Thymus (tissue), 14 donors: Measurements from ENCODE around the gene RAB9A. TPM values are rescaled to one million over a fixed set of nuclear protein-coding genes. Genes with fewer than 3 reads are reported as not detected.
"Not testable (repeated sequence)": the region's sequence is repeated elsewhere in the genome, so short reads cannot be mapped to it uniquely, and the experiment has no call there.

Experiments
- DNase-seq, 9 donors: peaks; one replicate each; pipeline ENCODE4 v3.0.0-alpha.2; 2013; ENCODE audit warnings: low spot score in 9 of 9, low read depth in 6 of 9, missing footprints in 1 of 9
- H3K27ac ChIP-seq, 2 donors: one replicate each; pipeline ENCODE4 v1.5.1; 2013; ENCODE audit warnings: control low read depth in 1 of 2, low read depth in 1 of 2, low read length in 1 of 2, mild to moderate bottlenecking in 1 of 2, moderate library complexity in 1 of 2
- H3K27me3 ChIP-seq, 2 donors: one replicate each; pipeline ENCODE4 v1.5.1; 2013; ENCODE audit warnings: low read length in 1 of 2; ENCODE audit not compliant: control insufficient read depth in 2 of 2, insufficient read depth in 1 of 2
- H3K36me3 ChIP-seq, 2 donors: one replicate each; pipeline ENCODE4 v1.5.1; 2013; ENCODE audit warnings: low read length in 1 of 2, mild to moderate bottlenecking in 1 of 2, moderate library complexity in 1 of 2; ENCODE audit not compliant: control insufficient read depth in 2 of 2, insufficient read depth in 2 of 2
- H3K4me1 ChIP-seq, 2 donors: one replicate each; pipeline ENCODE4 v1.5.1; 2013; ENCODE audit warnings: low read length in 2 of 2; ENCODE audit not compliant: control insufficient read depth in 2 of 2, insufficient read depth in 2 of 2
- H3K4me3 ChIP-seq, 2 donors: one replicate each; pipeline ENCODE4 v1.5.1; 2013; ENCODE audit warnings: low read length in 2 of 2, control low read depth in 1 of 2, mild to moderate bottlenecking in 1 of 2
- H3K9me3 ChIP-seq, 2 donors: one replicate each; pipeline ENCODE4 v1.5.1; 2013; ENCODE audit warnings: low read length in 1 of 2, mild to moderate bottlenecking in 1 of 2; ENCODE audit not compliant: control insufficient read depth in 2 of 2, insufficient read depth in 1 of 2
- WGBS: extraction: QIAGEN DNeasy Blood & Tissue Kit; methylation state at CpG from one replicate; pipeline ENCODE4 v1.1.7; 2013; 5-methylcytosine and 5-hydroxymethylcytosine counted together
- long read RNA-seq, 10 donors: transcript quantifications; one replicate each; lab custom pipeline, GENCODE V29; 2026
- polyA plus RNA-seq: library from polyadenylated mRNA; stranded (reverse); fragments of 200-250 nt; gene quantifications from one replicate; pipeline ENCODE4 v1.2.3, GENCODE V29; 2013
- total RNA-seq: library from RNA; stranded (reverse); fragments of 120-200 nt; gene quantifications from one replicate; pipeline ENCODE4 v1.2.4, GENCODE V29; 2013
- donor health status: healthy.

RAB9A gene
- total RNA-seq (23.7 TPM), polyA plus RNA-seq (33.4 TPM)
- long read RNA-seq, donor 1, partial matches to known transcripts, result 0 of 3 reads
- long read RNA-seq, donor 1, other reads (novel, unspliced or antisense), result 0 of 3 reads
- long read RNA-seq, donor 2, transcript RAB9A-203 (2 exons, 737 nt), result minor isoform, 5 of 13 reads
- long read RNA-seq, donor 2, transcript RAB9A-202 (3 exons, 2,039 nt), result major isoform, 8 of 13 reads
- long read RNA-seq, donor 2, partial matches to known transcripts, result 0 of 13 reads
- long read RNA-seq, donor 2, other reads (novel, unspliced or antisense), result 0 of 13 reads
- long read RNA-seq, donor 3, transcript RAB9A-202 (3 exons, 2,039 nt), result major isoform, 7 of 11 reads
- long read RNA-seq, donor 3, partial matches to known transcripts, result 0 of 11 reads
- long read RNA-seq, donor 3, other reads (novel, unspliced or antisense), result 0 of 11 reads
- long read RNA-seq, donor 4, partial matches to known transcripts, result 0 of 6 reads
- long read RNA-seq, donor 4, other reads (novel, unspliced or antisense), result 0 of 6 reads
- long read RNA-seq, donor 5, transcript RAB9A-202 (3 exons, 2,039 nt), result major isoform, 18 of 55 reads
- long read RNA-seq, donor 5, transcript RAB9A-203 (2 exons, 737 nt), result minor isoform, 7 of 55 reads
- long read RNA-seq, donor 5, partial matches to known transcripts, result 30 of 55 reads
- long read RNA-seq, donor 5, other reads (novel, unspliced or antisense), result 0 of 55 reads
- long read RNA-seq, donor 6, transcript RAB9A-203 (2 exons, 737 nt), result major isoform, 7 of 11 reads
- long read RNA-seq, donor 6, partial matches to known transcripts, result 0 of 11 reads
- long read RNA-seq, donor 6, other reads (novel, unspliced or antisense), result 0 of 11 reads
- long read RNA-seq, donor 7, transcript RAB9A-202 (3 exons, 2,039 nt), result major isoform, 7 of 10 reads
- long read RNA-seq, donor 7, partial matches to known transcripts, result 0 of 10 reads
- long read RNA-seq, donor 7, other reads (novel, unspliced or antisense), result 0 of 10 reads
- long read RNA-seq, donor 8, partial matches to known transcripts, result 0 of 3 reads
- long read RNA-seq, donor 8, other reads (novel, unspliced or antisense), result 0 of 3 reads
- long read RNA-seq, donor 9, transcript RAB9A-202 (3 exons, 2,039 nt), result major isoform, 5 of 5 reads
- long read RNA-seq, donor 9, partial matches to known transcripts, result 0 of 5 reads
- long read RNA-seq, donor 9, other reads (novel, unspliced or antisense), result 0 of 5 reads
- long read RNA-seq, donor 10, transcript RAB9A-202 (3 exons, 2,039 nt), result major isoform, 12 of 12 reads
- long read RNA-seq, donor 10, partial matches to known transcripts, result 0 of 12 reads
- long read RNA-seq, donor 10, other reads (novel, unspliced or antisense), result 0 of 12 reads

- DNase-seq, result peak in 7 of 9 donors; percentile 30 to 82 (median 44)
- Histone ChIP-seq H3K9me3 (no peaks in the 10 kb centered on the region), H3K36me3 (no peaks in the 10 kb centered on the region), H3K4me3 (peak within 1 kb of the TSS; percentile 72 to 80), H3K27ac (peak within 1 kb of the TSS; percentile 69 to 94), H3K27me3 (peaks cover 0 to 24% of the 10 kb centered on the region in 2 donors), H3K4me1 (peaks cover 0 to 6% of the 10 kb centered on the region in 2 donors)
- WGBS, result under 1% methylated on average over 67 of the region's 68 CpGs
Measured at GRCh38 chrX:13688958-13689740, at the start of gene RAB9A. RAB9A (plus strand) TSS chrX:13689128; CDS start chrX:13708747, 19,619 bp downstream.

- not testable (repeated sequence) for H3K27me3 ChIP-seq, DNase-seq, H3K4me3 ChIP-seq, H3K4me1 ChIP-seq, H3K9me3 ChIP-seq, H3K36me3 ChIP-seq, H3K27ac ChIP-seq
- 82% methylated on average over 2 of the region's 4 CpGs for WGBS
Measured at GRCh38 chrX:13641684-13642083, 47.2 kb upstream of the RAB9A start.

- Histone ChIP-seq H3K4me1 (no peaks in the 10 kb centered on the region), H3K36me3 (no peaks in the 10 kb centered on the region), H3K27ac (no peak overlapping the region), H3K27me3 (peaks cover 0 to 3% of the 10 kb centered on the region in 2 donors), H3K4me3 (no peak overlapping the region), H3K9me3 (no peaks in the 10 kb centered on the region)
- WGBS, result 78% methylated on average over 9 of the region's 9 CpGs
- no peak for DNase-seq
Measured at GRCh38 chrX:13645464-13646153, 43.3 kb upstream of the RAB9A start.

GRCh38 chrX:13646154-13646549, 42.8 kb upstream of the RAB9A start:
- Histone ChIP-seq H3K4me1 (no peaks in the 10 kb centered on the region), H3K36me3 (no peaks in the 10 kb centered on the region), H3K27ac (no peak overlapping the region), H3K27me3 (peaks cover 0 to 3% of the 10 kb centered on the region in 2 donors), H3K4me3 (no peak overlapping the region), H3K9me3 (no peaks in the 10 kb centered on the region)
- peak in 3 of 9 donors; percentile 3 to 35 (median 26) for DNase-seq
- 43% methylated on average over 3 of the region's 3 CpGs for WGBS

- H3K4me1 ChIP-seq, result peaks cover 0 to 6% of the 10 kb centered on the region in 2 donors
- H3K27ac ChIP-seq, result peak overlapping the region in 1 of 2 donors; percentile 52
- WGBS, result 47% methylated on average over 8 of the region's 8 CpGs
- H3K27me3 ChIP-seq, result peaks cover 0 to 3% of the 10 kb centered on the region in 2 donors
- no peak for DNase-seq
- H3K4me3 ChIP-seq, result no peak overlapping the region
- no peaks in the 10 kb centered on the region for H3K9me3 ChIP-seq
- no peaks in the 10 kb centered on the region for H3K36me3 ChIP-seq
Measured at GRCh38 chrX:13647709-13648212, 41.2 kb upstream of the RAB9A start.

- H3K4me1 ChIP-seq, H3K9me3 ChIP-seq, DNase-seq, H3K4me3 ChIP-seq, H3K36me3 ChIP-seq, H3K27ac ChIP-seq, H3K27me3 ChIP-seq: not testable (repeated sequence)
- WGBS, result 97% methylated on average over 2 of the region's 2 CpGs
Measured at GRCh38 chrX:13648336-13648735, 40.6 kb upstream of the RAB9A start.

GRCh38 chrX:13649838-13650237, 39.1 kb upstream of the RAB9A start:
- no peak for DNase-seq
- 97% methylated on average over 5 of the region's 5 CpGs for WGBS

More at GRCh38 chrX:13649838-13650237, 39.1 kb upstream of the RAB9A start:
- Histone ChIP-seq H3K4me3 (no peak overlapping the region), H3K36me3 (no peaks in the 10 kb centered on the region), H3K27me3 (peaks cover 0 to 7% of the 10 kb centered on the region in 2 donors), H3K4me1 (peaks cover 0 to 6% of the 10 kb centered on the region in 2 donors), H3K27ac (no peak overlapping the region), H3K9me3 (no peaks in the 10 kb centered on the region)
